H1 (cell line): ENCODE measurements around the gene DCBLD1. TPM values are rescaled to one million over a fixed set of nuclear protein-coding genes. Genes with fewer than 3 reads are reported as not detected.

Experiments used
- CTCF ChIA-PET: fragments of 300-600 bp; sonication (Branson Sonifier 250); formaldehyde crosslinking; loops from one replicate; lab custom pipeline; 2021; ENCODE audit not compliant: partially characterized antibody; lab: Charles Lee
- POLR2A ChIA-PET: fragments of 300-600 bp; sonication (Branson Sonifier 250); formaldehyde crosslinking; loops from one replicate; lab custom pipeline; 2021; ENCODE audit warnings: inconsistent platforms; ENCODE audit not compliant: partially characterized antibody; lab: Charles Lee
- DNase-seq, 2 experiments: peaks; one replicate each; pipeline versions ENCODE4 v3.0.0 to v3.0.0-alpha.2; 2010 to 2022; ENCODE audit warnings: low spot score in 2 of 2, low read depth in 1 of 2, mixed read lengths in 1 of 2
- FAIRE-seq: peaks from 2 replicates; lab custom pipeline; 2011; peaks lifted over from hg19 to GRCh38; lab: Jason Lieb, UNC
- H2AFZ ChIP-seq: 2 replicates; pipeline ENCODE4 v1.8.1; 2012; ENCODE audit warnings: low read length, inconsistent platforms
- H2AK5ac ChIP-seq: 2 replicates; pipeline ENCODE4 v1.6.1; 2013; ENCODE audit warnings: low read depth, low read length
- H2BK120ac ChIP-seq: replicated peaks from 2 replicates; pipeline ENCODE3; 2013; ENCODE audit warnings: low read depth, low read length, inconsistent platforms
- H2BK12ac ChIP-seq: 2 replicates; pipeline ENCODE4 v1.6.1; 2013; ENCODE audit warnings: low read depth, low read length
- H2BK15ac ChIP-seq: 2 replicates; pipeline ENCODE4 v1.6.1; 2013; ENCODE audit warnings: low read length
- H2BK20ac ChIP-seq: 2 replicates; pipeline ENCODE4 v1.6.1; 2013; ENCODE audit warnings: low read length
- H2BK5ac ChIP-seq: 2 replicates; pipeline ENCODE4 v1.6.1; 2013; ENCODE audit warnings: low read depth, low read length
- H3K14ac ChIP-seq: 2 replicates; pipeline ENCODE4 v1.6.1; 2013; ENCODE audit warnings: inconsistent platforms; ENCODE audit not compliant: insufficient read length
- H3K18ac ChIP-seq: 2 replicates; pipeline ENCODE4 v1.6.1; 2013; ENCODE audit warnings: low read length; ENCODE audit errors: extremely low read depth
- H3K23ac ChIP-seq: 2 replicates; pipeline ENCODE4 v1.6.1; 2013; ENCODE audit warnings: inconsistent platforms; ENCODE audit not compliant: insufficient read length
- H3K23me2 ChIP-seq: 2 replicates; pipeline ENCODE4 v1.6.1; 2013; ENCODE audit warnings: low read depth, low read length
- H3K27ac ChIP-seq: 2 replicates; pipeline ENCODE4 v1.6.1; 2011; ENCODE audit warnings: low read depth, low read length, inconsistent platforms
- H3K27me3 ChIP-seq, 4 experiments: replicated peaks in 1 of 4; 1 replicate in 1 of 4; 2 replicates in 3 of 4; pipeline versions ENCODE4 v1.6.1 to v1.8.1; 2011 to 2013; ENCODE audit warnings: low read length in 3 of 4, mild to moderate bottlenecking in 3 of 4, inconsistent platforms in 2 of 4, mixed read lengths in 2 of 4, moderate library complexity in 1 of 4; ENCODE audit not compliant: control insufficient read depth in 3 of 4, insufficient read depth in 3 of 4; ENCODE audit errors: extremely low read depth in 1 of 4
- H3K36me3 ChIP-seq, 4 experiments: 2 replicates each; pipeline versions ENCODE4 v1.6.1 to v1.8.1; 2011 to 2013; ENCODE audit warnings: mild to moderate bottlenecking in 4 of 4, low read length in 3 of 4, moderate library complexity in 2 of 4, control low read depth in 1 of 4, inconsistent platforms in 1 of 4; ENCODE audit not compliant: insufficient read depth in 4 of 4, control insufficient read depth in 2 of 4
- H3K4ac ChIP-seq: replicated peaks from 2 replicates; pipeline ENCODE3; 2013; ENCODE audit warnings: low read length, low read depth, mixed read lengths, inconsistent platforms; ENCODE audit not compliant: insufficient read length
- H3K4me1 ChIP-seq, 4 experiments: replicated peaks in 1 of 4; 1 replicate in 1 of 4; 2 replicates in 3 of 4; pipeline versions ENCODE4 v1.6.1 to v1.8.1; 2011 to 2013; ENCODE audit warnings: low read length in 3 of 4, inconsistent platforms in 2 of 4, mixed read lengths in 1 of 4; ENCODE audit not compliant: insufficient read depth in 4 of 4, control insufficient read depth in 3 of 4
- H3K4me2 ChIP-seq, 2 experiments: 2 replicates each; pipeline versions ENCODE4 v1.6.1 to v1.8.1; 2011 to 2013; ENCODE audit warnings: low read depth in 2 of 2, low read length in 2 of 2, control low read depth in 1 of 2, inconsistent platforms in 1 of 2, mild to moderate bottlenecking in 1 of 2; ENCODE audit not compliant: insufficient read depth in 1 of 2
- H3K4me3 ChIP-seq, 4 experiments: fragments of 200-600, 300-600 bp in 1 of 4; sonication (generic), shearing (Covaris generic), sonication (Bioruptor Twin) in 1 of 4; 2 replicates each; pipeline versions ENCODE4 v1.5.1 to v1.8.1; 2011 to 2016; ENCODE audit warnings: low read length in 4 of 4, low read depth in 3 of 4, control low read depth in 2 of 4, inconsistent platforms in 2 of 4, mild to moderate bottlenecking in 2 of 4, mixed read lengths in 1 of 4, moderate library complexity in 1 of 4; ENCODE audit not compliant: insufficient read depth in 2 of 4; ENCODE audit errors: extremely low read depth in 1 of 4
- H3K56ac ChIP-seq: replicated peaks from 2 replicates; pipeline ENCODE3; 2013; ENCODE audit warnings: low read depth, mild to moderate bottlenecking, mixed read lengths, low read length, inconsistent platforms; ENCODE audit not compliant: insufficient read length
- H3K79me1 ChIP-seq: 2 replicates; pipeline ENCODE4 v1.6.1; 2013; ENCODE audit warnings: low read depth, low read length, control low read depth
- H3K79me2 ChIP-seq, 2 experiments: 2 replicates each; pipeline versions ENCODE4 v1.6.1 to v1.8.1; 2012 to 2013; ENCODE audit warnings: low read length in 2 of 2, mild to moderate bottlenecking in 2 of 2, inconsistent platforms in 1 of 2; ENCODE audit not compliant: insufficient read depth in 2 of 2, control insufficient read depth in 1 of 2
- H3K9ac ChIP-seq, 4 experiments: replicated peaks in 1 of 4; 1 replicate in 1 of 4; 2 replicates in 3 of 4; pipeline versions ENCODE4 v1.6.1 to v1.8.1; 2011 to 2013; ENCODE audit warnings: low read depth in 3 of 4, low read length in 3 of 4, control low read depth in 2 of 4, mild to moderate bottlenecking in 2 of 4, moderate library complexity in 2 of 4, inconsistent platforms in 1 of 4; ENCODE audit errors: extremely low read depth in 1 of 4
- H3K9me3 ChIP-seq, 2 experiments: 2 replicates each; pipeline versions ENCODE4 v1.6.1 to v1.8.1; 2012 to 2013; ENCODE audit warnings: mild to moderate bottlenecking in 2 of 2, moderate library complexity in 2 of 2, control low read depth in 1 of 2, inconsistent platforms in 1 of 2, low read depth in 1 of 2, low read length in 1 of 2, mixed read lengths in 1 of 2; ENCODE audit not compliant: insufficient read depth in 2 of 2
- H4K20me1 ChIP-seq, 2 experiments: replicated peaks in 1 of 2; 2 replicates each; pipeline versions ENCODE3 to v1.8.1; 2011 to 2013; ENCODE audit warnings: inconsistent platforms in 2 of 2, low read length in 2 of 2, mild to moderate bottlenecking in 1 of 2; ENCODE audit not compliant: insufficient read depth in 2 of 2, control insufficient read depth in 1 of 2
- H4K5ac ChIP-seq: 2 replicates; pipeline ENCODE4 v1.6.1; 2013; ENCODE audit warnings: low read length, low read depth, mixed read lengths, inconsistent platforms; ENCODE audit not compliant: insufficient read length
- H4K8ac ChIP-seq: 2 replicates; pipeline ENCODE4 v1.8.0; 2013; ENCODE audit warnings: mild to moderate bottlenecking, moderate library complexity, low read length, inconsistent platforms; ENCODE audit not compliant: insufficient read depth; ENCODE audit errors: extremely low read depth
- H4K91ac ChIP-seq: replicated peaks from 2 replicates; pipeline ENCODE3; 2013; ENCODE audit warnings: low read length, mixed read lengths, inconsistent platforms; ENCODE audit not compliant: insufficient read length
- KDM5A ChIP-seq: fragments of 200-600 bp; IDR thresholded peaks from 2 replicates; pipeline ENCODE4 v1.7.1; 2012; ENCODE audit warnings: mild to moderate bottlenecking, low read length, inconsistent platforms, mixed read lengths
- WGBS, 2 experiments: shearing (Covaris generic) in 1 of 2; methylation state at CpG; one replicate each; pipeline versions ENCODE4 v1.1.6 to v1.1.7; 2013 to 2015; ENCODE audit warnings: low lambda C conversion rate in 2 of 2, mixed read lengths in 2 of 2, inconsistent platforms in 1 of 2, low coverage in 1 of 2, missing lambda C conversion rate in 1 of 2; ENCODE audit not compliant: insufficient replicate concordance in 2 of 2, insufficient coverage in 1 of 2, insufficient read length in 1 of 2; ENCODE audit errors: extremely low coverage in 1 of 2, missing lambda C conversion rate in 1 of 2; 5-methylcytosine and 5-hydroxymethylcytosine counted together
- polyA plus RNA-seq, 7 experiments: library from polyadenylated mRNA; depleted of rRNA in 3 of 7; stranded (reverse) in 5 of 7; unstranded in 2 of 7; fragments of >200 nt in 5 of 7; fragments of 200-250 nt in 2 of 7; gene quantifications; 1 replicate in 5 of 7; 2 replicates in 1 of 7; 4 replicates in 1 of 7; pipeline versions ENCODE4 v1.2.1 to v1.2.3, GENCODE V29; 2011 to 2013; ENCODE audit warnings: missing spikeins in 2 of 7, mixed read lengths in 2 of 7
- total RNA-seq: library from RNA; stranded (reverse); fragmentation: NEBNext Ultra II Directional; extraction: Animal tissue kit (Norgen Biotek cat#: 25700); gene quantifications from 2 replicates; pipeline ENCODE4 v1.2.1, GENCODE V29; 2021

The DCBLD1 gene
- total and polyA plus RNA-seq, 2 of the 8 experiments (the other 6 are each of a cell fraction or from before 2014, with no cell fraction given): 3.9 to 11.2 TPM

GRCh38 chr6:117538615-117539014 lies 56.1 kb downstream of the DCBLD1 start:
- H3K36me3 ChIP-seq: peaks cover 0 to 3% (median 0%) of the 10 kb centered on the region in 4 experiments; a peak in 1 of 8 replicates
- no peak overlapping the region for H2BK12ac ChIP-seq
- H3K14ac ChIP-seq: no peak overlapping the region
- no peaks in the 10 kb centered on the region for H3K27me3 ChIP-seq
- FAIRE-seq (no peak), DNase-seq (no peak)
- H2BK15ac ChIP-seq: no peak overlapping the region
- no peak overlapping the region for H2AK5ac ChIP-seq
- no peak overlapping the region for H4K8ac ChIP-seq
- H3K79me2 ChIP-seq: no peaks in the 10 kb centered on the region
- no peak overlapping the region for H2AFZ ChIP-seq
- H3K27ac ChIP-seq: no peak overlapping the region
- H3K4me1 ChIP-seq: no peaks in the 10 kb centered on the region
- no peak overlapping the region for H3K4me2 ChIP-seq
- no peak overlapping the region for H3K4me3 ChIP-seq
- no peak overlapping the region for H3K9ac ChIP-seq
- H2BK5ac ChIP-seq: no peak overlapping the region
- POLR2A ChIA-PET: no interaction called here
- no peak overlapping the region for H4K5ac ChIP-seq
- CTCF ChIA-PET: no interaction called here
- no peak overlapping the region for H3K56ac ChIP-seq
- no peak overlapping the region for H3K4ac ChIP-seq
- H3K18ac ChIP-seq: no peak overlapping the region
- H4K91ac ChIP-seq: no peak overlapping the region
- WGBS, 2 experiments: 88% methylated on average over 9 of the region's 9 CpGs; no CpG with 5 or more reads in 1 of the 2 experiments
- H3K23me2 ChIP-seq: no peaks in the 10 kb centered on the region
- no peak overlapping the region for H2BK20ac ChIP-seq
- H3K9me3 ChIP-seq: no peaks in the 10 kb centered on the region
- H3K79me1 ChIP-seq: no peaks in the 10 kb centered on the region
- no peak overlapping the region for H2BK120ac ChIP-seq
- H4K20me1 ChIP-seq: no peaks in the 10 kb centered on the region
- no peak overlapping the region for H3K23ac ChIP-seq
- no peak for TF ChIP-seq KDM5A
